HepG2 (cell line): Measurements from ENCODE around the gene CBL. TPM values are rescaled to one million over a fixed set of nuclear protein-coding genes. Genes with fewer than 3 reads are reported as not detected.

Experiments used
- ATAC-seq: fragments of 200-7000 bp; cut with Tn5 transposase; 3 replicates; pipeline ENCODE4 v1.9.1; 2020; ENCODE audit warnings: mild to moderate bottlenecking, moderate library complexity
- BruUV-seq: library from RNA; stranded (reverse); fragments of 400-500 nt; replicated peaks from 2 replicates; lab custom pipeline; 2021; lab: Mats Ljungman, UMichigan
- CTCF ChIA-PET: fragments of 300-600 bp; formaldehyde crosslinking; extraction: SDS; loops from one replicate; lab custom pipeline; 2021; ENCODE audit warnings: low total read pairs, inconsistent platforms, low intra/inter-chr PET ratio; lab: Yijun Ruan, JAX
- POLR2A ChIA-PET: fragments of 350-600 bp; sonication (Branson Sonifier 250); formaldehyde crosslinking; loops from one replicate; lab custom pipeline; 2020; ENCODE audit warnings: antibody characterized with exemption, inconsistent platforms; lab: Yijun Ruan, JAX
- DNase-seq: peaks from one replicate; pipeline ENCODE4 v3.0.0-alpha.2; 2015; ENCODE audit warnings: low spot score
- FAIRE-seq: peaks from 3 replicates; lab custom pipeline; 2011; peaks lifted over from hg19 to GRCh38; lab: Jason Lieb, UNC
- H2AFZ ChIP-seq: one replicate; pipeline ENCODE4 v1.6.1; 2011; ENCODE audit warnings: low read length, inconsistent platforms
- H3K27ac ChIP-seq: fragments of 300-600 bp; 3 replicates; pipeline ENCODE4 v1.8.0; 2011; ENCODE audit warnings: mixed run types, mild to moderate bottlenecking, mixed read lengths, low read length, inconsistent platforms; ENCODE audit not compliant: insufficient read depth; ENCODE audit errors: extremely low read length
- H3K27me3 ChIP-seq, 2 experiments: fragments of 200-600 bp in 1 of 2; 2 replicates in 1 of 2; 3 replicates in 1 of 2; pipeline versions ENCODE4 v1.6.0 to v1.8.0; 2011; ENCODE audit warnings: low read length in 2 of 2, mild to moderate bottlenecking in 2 of 2, moderate library complexity in 2 of 2, inconsistent platforms in 1 of 2; ENCODE audit not compliant: insufficient read depth in 2 of 2, control insufficient read depth in 1 of 2
- H3K36me3 ChIP-seq, 2 experiments: fragments of 200-600 bp in 1 of 2; replicated peaks in 1 of 2; 2 replicates in 1 of 2; 3 replicates in 1 of 2; pipeline versions ENCODE4 v1.5.1 to v1.8.0; 2011; ENCODE audit warnings: low read length in 2 of 2, inconsistent platforms in 1 of 2; ENCODE audit not compliant: insufficient read depth in 2 of 2, control insufficient read depth in 1 of 2
- H3K4me1 ChIP-seq: 2 replicates; pipeline ENCODE4 v1.5.1; 2012; ENCODE audit warnings: low read length, inconsistent platforms; ENCODE audit not compliant: insufficient read depth
- H3K4me2 ChIP-seq: 2 replicates; pipeline ENCODE4 v1.6.0; 2011; ENCODE audit warnings: low read depth, low read length, inconsistent platforms
- H3K4me3 ChIP-seq, 3 experiments: fragments of 200-600 bp in 1 of 3; sonication (generic), shearing (Covaris generic) in 1 of 3; replicated peaks in 1 of 3; 2 replicates each; pipeline ENCODE4 v1.5.1; 2011 to 2016; ENCODE audit warnings: low read length in 3 of 3, inconsistent platforms in 2 of 3, low read depth in 2 of 3, mild to moderate bottlenecking in 2 of 3, control low read depth in 1 of 3, mixed read lengths in 1 of 3; ENCODE audit not compliant: insufficient read depth in 1 of 3
- H3K79me2 ChIP-seq: one replicate; pipeline ENCODE4 v1.6.1; 2011; ENCODE audit warnings: low read length, inconsistent platforms; ENCODE audit not compliant: insufficient read depth
- H3K9ac ChIP-seq: 2 replicates; pipeline ENCODE4 v1.6.0; 2011; ENCODE audit warnings: mild to moderate bottlenecking, low read depth, low read length, inconsistent platforms; ENCODE audit not compliant: insufficient read depth
- H3K9me3 ChIP-seq: 2 replicates; pipeline ENCODE4 v1.5.1; 2012; ENCODE audit warnings: mild to moderate bottlenecking, low read length
- H4K20me1 ChIP-seq: 2 replicates; pipeline ENCODE4 v1.6.0; 2011; ENCODE audit warnings: inconsistent platforms, mild to moderate bottlenecking, low read length, moderate library complexity; ENCODE audit not compliant: insufficient read depth
- AKNA ChIP-seq: sonication (generic); formaldehyde crosslinking; IDR thresholded peaks from 2 replicates; pipeline ENCODE4 v1.4.0; 2020; ENCODE audit warnings: missing genetic modification reagents, borderline replicate concordance
- ATF6 ChIP-seq: sonication (generic); formaldehyde crosslinking; conservative IDR thresholded peaks from 2 replicates; pipeline ENCODE4 v1.4.0; 2020; ENCODE audit warnings: missing genetic modification reagents
- GABPB1 ChIP-seq: IDR thresholded peaks from 2 replicates; pipeline ENCODE4 v1.6.1; 2016; ENCODE audit warnings: mild to moderate bottlenecking, missing genetic modification reagents, moderate library complexity, missing compliant biosample characterization
- GATAD1 ChIP-seq: IDR thresholded peaks from 2 replicates; pipeline ENCODE4 v1.6.1; 2016; ENCODE audit warnings: missing genetic modification reagents, missing compliant biosample characterization
- HNRNPL ChIP-seq: fragments of 200-400 bp; formaldehyde crosslinking; IDR thresholded peaks from 2 replicates; pipeline ENCODE4 v1.6.1; 2017; ENCODE audit warnings: mild to moderate bottlenecking, low read depth, low read length
- MAZ ChIP-seq, 2 experiments: sonication (generic) in 1 of 2; formaldehyde crosslinking in 1 of 2; IDR thresholded peaks; 2 replicates each; pipeline versions ENCODE4 v1.5.0 to v1.6.1; 2012 to 2020; ENCODE audit warnings: low read depth in 2 of 2, mild to moderate bottlenecking in 2 of 2, borderline replicate concordance in 1 of 2, improper control_type of control experiment in 1 of 2, low read length in 1 of 2, missing genetic modification reagents in 1 of 2, moderate library complexity in 1 of 2
- PAX8 ChIP-seq: sonication (generic); formaldehyde crosslinking; IDR thresholded peaks from 2 replicates; pipeline ENCODE4 v1.8.0; 2022; ENCODE audit warnings: mild to moderate bottlenecking, missing genetic modification reagents, borderline replicate concordance
- REL ChIP-seq: sonication (generic); formaldehyde crosslinking; conservative IDR thresholded peaks from 2 replicates; pipeline ENCODE4 v1.8.0; 2022; ENCODE audit warnings: mild to moderate bottlenecking, missing genetic modification reagents, moderate library complexity
- RXRA ChIP-seq: sonication (generic); formaldehyde crosslinking; IDR thresholded peaks from 2 replicates; pipeline ENCODE4 v1.5.1; 2020; ENCODE audit warnings: missing genetic modification reagents
- ZNF17 ChIP-seq: sonication (generic); formaldehyde crosslinking; IDR thresholded peaks from 2 replicates; pipeline ENCODE4 v1.5.0; 2020; ENCODE audit warnings: mild to moderate bottlenecking, missing genetic modification reagents
- ZNF224 ChIP-seq: sonication (generic); formaldehyde crosslinking; IDR thresholded peaks from 2 replicates; pipeline ENCODE4 v1.5.0; 2020; ENCODE audit warnings: mild to moderate bottlenecking, missing genetic modification reagents
- ZNF260 ChIP-seq: sonication (generic); formaldehyde crosslinking; IDR thresholded peaks from 2 replicates; pipeline ENCODE4 v1.4.0; 2020; ENCODE audit warnings: missing genetic modification reagents, low read depth, mild to moderate bottlenecking, borderline replicate concordance
- ZNF383 ChIP-seq: sonication (generic); formaldehyde crosslinking; IDR thresholded peaks from 2 replicates; pipeline ENCODE4 v1.4.0; 2020; ENCODE audit warnings: missing genetic modification reagents, mild to moderate bottlenecking, borderline replicate concordance
- WGBS: methylation state at CpG from one replicate; pipeline ENCODE4 v1.1.6; 2017; ENCODE audit warnings: low lambda C conversion rate; 5-methylcytosine and 5-hydroxymethylcytosine counted together
- in situ Hi-C: cut with HindIII; loops from 2 replicates; pipeline ENCODE4 v1.10.0; 2017; ENCODE audit warnings: low pct_unique_long_range_greater_than_20kb; ENCODE audit not compliant: extremely low pct_ligation_motif_present
- intact Hi-C: fragments of 100-400 bp; cut with micrococcal nuclease; formaldehyde crosslinking; loops from one replicate; pipeline ENCODE4 v1.10.0; 2022; ENCODE audit not compliant: unreplicated experiment
- polyA plus RNA-seq, 8 experiments: library from polyadenylated mRNA; depleted of rRNA in 3 of 8; stranded (reverse) in 7 of 8; unstranded in 1 of 8; fragments of >200 nt; fragmentation: Illumina TruSeq in 4 of 8; extraction: Trizol in 4 of 8; gene quantifications; 2 replicates each; pipeline versions ENCODE4 v1.2.1 to v1.2.3, GENCODE V29; 2011 to 2016; ENCODE audit warnings: low read depth in 4 of 8, missing spikeins in 1 of 8, mixed read lengths in 1 of 8; ENCODE audit not compliant: insufficient read depth in 1 of 8
- total RNA-seq, 5 experiments: library from RNA; depleted of rRNA; stranded (reverse); fragments of >200 nt; fragmentation: Illumina TruSeq; extraction: Trizol; gene quantifications; 2 replicates each; pipeline ENCODE4 v1.2.3, GENCODE V29; 2016; ENCODE audit warnings: low read depth in 1 of 5

CBL gene
- total and polyA plus RNA-seq, 2 of the 13 experiments (the other 11 are each of a cell fraction or from before 2014, with no cell fraction given) = 6.6 to 7.4 TPM

GRCh38 chr11:119169282-119169719 is 36.8 kb upstream of the CBL start:
- Histone ChIP-seq H3K4me2 (peak overlapping the region; percentile 78), H3K27me3 (peaks cover 0 to 5% of the 10 kb centered on the region in 2 experiments; a peak in 1 of 5 replicates), H3K36me3 (no peaks in the 10 kb centered on the region; a peak in 2 of 5 replicates), H2AFZ (no peak overlapping the region), H3K9ac (peak overlapping the region; percentile 94), H3K4me1 (peaks cover 39% of the 10 kb centered on the region), H3K4me3 (peak overlapping the region; percentile 65 to 94 (median 78)), H4K20me1 (no peaks in the 10 kb centered on the region), H3K9me3 (no peaks in the 10 kb centered on the region), H3K27ac (peak overlapping the region; percentile 86), H3K79me2 (no peaks in the 10 kb centered on the region)
- POLR2A ChIA-PET = interaction anchor here (0.8 to 3.6 kb wide), 27 partner anchors 9 to 548 kb away, joined by 3 to 31 read pairs (median 5); partner anchors contain the start of genes C2CD2L, CBL, DDX6 and DPAGT1
- DNase-seq = peak; percentile 37
- no peak for FAIRE-seq
- intact Hi-C loops (no loop called here), in situ Hi-C loops (no loop called here)
- WGBS = 16% methylated on average over 8 of the region's 15 CpGs
- BruUV-seq = TSS peak; percentile 74
- CTCF ChIA-PET = interaction anchor here (2.5 kb wide), 1 partner anchor 27 kb away, joined by 13 read pairs; no protein-coding TSS in a partner anchor
- peak; percentile 46 for ATAC-seq
- TF ChIP-seq GABPB1 (CRISPR knock-in tag) (no peak), REL (CRISPR knock-in tag) (no peak), RXRA (CRISPR knock-in tag) (0 out of 2 replicates have a peak, but pooled peaks have one; percentile 19), PAX8 (no peak), ZNF383 (CRISPR knock-in tag) (no peak), ZNF224 (CRISPR knock-in tag) (no peak), AKNA (CRISPR knock-in tag) (no peak), ZNF260 (CRISPR knock-in tag) (no peak), ZNF17 (no peak), ATF6 (CRISPR knock-in tag) (no peak), HNRNPL (no peak), GATAD1 (CRISPR knock-in tag) (no peak), MAZ (IDR thresholded peaks at IDR 0.05; ENCODE audit: borderline replicate concordance, low read depth, low read length) (peak; percentile 2; the same call in 1 of the 2 replicates), MAZ (CRISPR knock-in tag; IDR thresholded peaks at IDR 0.05; ENCODE audit: low read depth) (no peak)
